ENCODE data around the gene SC5D. TPM values are rescaled to one million over a fixed set of nuclear protein-coding genes. Genes with fewer than 3 reads are reported as not detected.

Gene SC5D
- total and polyA plus RNA-seq, 2 of the 8 experiments (the other 6 are each of a cell fraction or from before 2014, with no cell fraction given): 73.9 to 90.3 TPM

- H3K79me2 ChIP-seq (ENCODE audit: control insufficient read depth in 1 of 2, insufficient read depth in 2 of 2, low read length in 2 of 2): no peaks in the 10 kb centered on the region
- no peak overlapping the region for H2BK12ac ChIP-seq (ENCODE audit: low read depth, low read length)
- no peak overlapping the region for H3K4me3 ChIP-seq (ENCODE audit: extremely low read depth in 1 of 4, insufficient read depth in 2 of 4, low read depth in 3 of 4, low read length in 4 of 4)
- H3K23ac ChIP-seq (ENCODE audit: insufficient read length): no peak overlapping the region
- no peak overlapping the region for H2BK120ac ChIP-seq (replicated peaks; ENCODE audit: low read depth, low read length)
- no peak overlapping the region for H2BK20ac ChIP-seq (ENCODE audit: low read length)
- H2AFZ ChIP-seq (ENCODE audit: low read length): no peak overlapping the region
- H3K23me2 ChIP-seq (ENCODE audit: low read depth, low read length): peaks cover 4% of the 10 kb centered on the region; the same call in 1 of the 2 replicates
- DNase-seq (ENCODE audit: low read depth in 1 of 2, low spot score in 2 of 2): no peak
- no peaks in the 10 kb centered on the region for H3K9me3 ChIP-seq (ENCODE audit: insufficient read depth in 2 of 2, low read depth in 1 of 2, low read length in 1 of 2)
- TF ChIP-seq TAF1 (IDR thresholded peaks at IDR 0.05; ENCODE audit: low read depth, low read length) (no peak), CREB1 (IDR thresholded peaks at IDR 0.05) (no peak), RFX5 (IDR thresholded peaks at IDR 0.05; ENCODE audit: borderline replicate concordance, low read depth, low read length) (no peak), CHD2 (IDR thresholded peaks at IDR 0.05; ENCODE audit: low read length) (no peak), SP2 (IDR thresholded peaks at IDR 0.05; ENCODE audit: low read length) (no peak), TAF7 (optimal IDR thresholded peaks at IDR 0.05; ENCODE audit: borderline replicate concordance, low read depth, low read length) (no peak)
- no peak overlapping the region for H2BK5ac ChIP-seq (ENCODE audit: low read depth, low read length)
- WGBS, 2 experiments (ENCODE audit: extremely low coverage in 1 of 2, insufficient coverage in 1 of 2, insufficient read length in 1 of 2, insufficient replicate concordance in 2 of 2, low coverage in 1 of 2, low lambda C conversion rate in 2 of 2, missing lambda C conversion rate in 1 of 2): 90% methylated on average over 4 of the region's 4 CpGs; no CpG with 5 or more reads in 1 of the 2 experiments
- no peak for FAIRE-seq
- H3K4me2 ChIP-seq (ENCODE audit: insufficient read depth in 1 of 2, low read depth in 2 of 2, low read length in 2 of 2): no peak overlapping the region
- no peak overlapping the region for H2AK5ac ChIP-seq (ENCODE audit: low read depth, low read length)
- no peaks in the 10 kb centered on the region for H4K20me1 ChIP-seq (replicated peaks in 1 of 2; ENCODE audit: control insufficient read depth in 1 of 2, insufficient read depth in 2 of 2, low read length in 2 of 2)
- H3K4ac ChIP-seq (replicated peaks; ENCODE audit: insufficient read length, low read depth, low read length): no peak overlapping the region
- no peak overlapping the region for H4K5ac ChIP-seq (ENCODE audit: insufficient read length, low read depth, low read length)
- no peaks in the 10 kb centered on the region for H3K4me1 ChIP-seq (replicated peaks in 1 of 4; ENCODE audit: control insufficient read depth in 3 of 4, insufficient read depth in 4 of 4, low read length in 3 of 4)
- H3K79me1 ChIP-seq (ENCODE audit: low read depth, low read length): no peaks in the 10 kb centered on the region
- POLR2A ChIA-PET (ENCODE audit: partially characterized antibody): no interaction called here
- H3K27ac ChIP-seq (ENCODE audit: low read depth, low read length): no peak overlapping the region
- CTCF ChIA-PET (ENCODE audit: partially characterized antibody): interaction anchor here (0.6 to 0.9 kb wide), 2 partner anchors 58 to 266 kb away, joined by 3 to 4 read pairs; no protein-coding TSS in a partner anchor
- H3K56ac ChIP-seq (replicated peaks; ENCODE audit: insufficient read length, low read depth, low read length): no peak overlapping the region
- H3K27me3 ChIP-seq (replicated peaks in 1 of 4; ENCODE audit: control insufficient read depth in 3 of 4, extremely low read depth in 1 of 4, insufficient read depth in 3 of 4, low read length in 3 of 4): no peaks in the 10 kb centered on the region; a peak in 1 of 7 replicates
- no peak overlapping the region for H3K9ac ChIP-seq (replicated peaks in 1 of 4; ENCODE audit: extremely low read depth in 1 of 4, low read depth in 3 of 4, low read length in 3 of 4)
- H2BK15ac ChIP-seq (ENCODE audit: low read length): no peak overlapping the region
- H3K14ac ChIP-seq (ENCODE audit: insufficient read length): no peak overlapping the region
- no peaks in the 10 kb centered on the region for H3K36me3 ChIP-seq (ENCODE audit: control insufficient read depth in 2 of 4, insufficient read depth in 4 of 4, low read length in 3 of 4)
- H4K8ac ChIP-seq (ENCODE audit: extremely low read depth, insufficient read depth, low read length): no peak overlapping the region
- H3K18ac ChIP-seq (ENCODE audit: extremely low read depth, low read length): no peak overlapping the region; the same call in 1 of the 2 replicates
- H4K91ac ChIP-seq (replicated peaks; ENCODE audit: insufficient read length, low read length): no peak overlapping the region
These were observed 36.6 kb downstream of the SC5D start for GRCh38 chr11:121328967-121329679.

Data from H1 (cell line).